Epithelial cell of esophagus (primary cell): Measurements from ENCODE around the gene PTGDS.

Experiments
- DNase-seq: peaks from one replicate; pipeline ENCODE4 v3.0.0; 2010; ENCODE audit warnings: low read depth
- H3K4me3 ChIP-seq: 2 replicates; pipeline ENCODE4 v1.5.1; 2011; ENCODE audit warnings: mild to moderate bottlenecking, low read length, control low read depth
- TF ChIP-seq, protein P1 (sequence below): IDR thresholded peaks from 2 replicates; pipeline ENCODE4 v1.5.1; 2011; ENCODE audit warnings: low read depth, mild to moderate bottlenecking, low read length, control low read depth, inconsistent platforms; ENCODE audit not compliant: insufficient read depth; ENCODE audit errors: missing control alignments

The PTGDS gene

GRCh38 chr9:137030538-137031527 is 53.5 kb downstream of the PTGDS start:
- H3K4me3 ChIP-seq, result no peak overlapping the region
- DNase-seq, result no peak
- TF ChIP-seq, protein P1, sequence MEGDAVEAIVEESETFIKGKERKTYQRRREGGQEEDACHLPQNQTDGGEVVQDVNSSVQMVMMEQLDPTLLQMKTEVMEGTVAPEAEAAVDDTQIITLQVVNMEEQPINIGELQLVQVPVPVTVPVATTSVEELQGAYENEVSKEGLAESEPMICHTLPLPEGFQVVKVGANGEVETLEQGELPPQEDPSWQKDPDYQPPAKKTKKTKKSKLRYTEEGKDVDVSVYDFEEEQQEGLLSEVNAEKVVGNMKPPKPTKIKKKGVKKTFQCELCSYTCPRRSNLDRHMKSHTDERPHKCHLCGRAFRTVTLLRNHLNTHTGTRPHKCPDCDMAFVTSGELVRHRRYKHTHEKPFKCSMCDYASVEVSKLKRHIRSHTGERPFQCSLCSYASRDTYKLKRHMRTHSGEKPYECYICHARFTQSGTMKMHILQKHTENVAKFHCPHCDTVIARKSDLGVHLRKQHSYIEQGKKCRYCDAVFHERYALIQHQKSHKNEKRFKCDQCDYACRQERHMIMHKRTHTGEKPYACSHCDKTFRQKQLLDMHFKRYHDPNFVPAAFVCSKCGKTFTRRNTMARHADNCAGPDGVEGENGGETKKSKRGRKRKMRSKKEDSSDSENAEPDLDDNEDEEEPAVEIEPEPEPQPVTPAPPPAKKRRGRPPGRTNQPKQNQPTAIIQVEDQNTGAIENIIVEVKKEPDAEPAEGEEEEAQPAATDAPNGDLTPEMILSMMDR, result no peak
